GM21528 (cell line): ENCODE measurements around the gene ASB9.
"Not testable (repeated sequence)": the region's sequence is repeated elsewhere in the genome, so short reads cannot be mapped to it uniquely, and the experiment has no call there.

Experiments
- ATAC-seq: cut with Tn5 transposase; IDR thresholded peaks from one replicate; pipeline ENCODE4 v1.9.1; 2021; ENCODE audit warnings: mild to moderate bottlenecking, moderate library complexity; ENCODE audit not compliant: unreplicated experiment, low FRiP score

The ASB9 gene

GRCh38 chrX:15242899-15243555 lies 26.9 kb downstream of the ASB9 start:
- ATAC-seq = no peak

DNA sequence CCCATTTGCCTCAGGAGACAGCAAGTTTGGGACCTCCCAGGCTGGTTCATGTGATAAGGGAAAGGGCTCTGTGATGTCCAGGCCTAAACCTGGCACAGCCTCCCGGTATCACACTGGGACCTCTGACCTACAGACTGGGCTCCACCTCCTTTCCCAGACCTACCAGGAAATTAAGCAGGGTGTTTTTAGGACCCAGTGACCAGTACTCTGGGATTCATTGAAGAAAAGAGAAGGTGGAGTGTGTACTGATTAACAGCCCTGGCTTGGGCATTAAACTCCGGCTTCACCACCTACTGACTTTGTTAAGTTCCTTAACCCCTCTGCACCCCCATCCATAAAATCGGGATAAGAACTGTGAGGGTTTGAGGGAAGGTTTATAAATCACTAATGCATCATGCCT lies 28.6 kb downstream of the ASB9 start:
- no peak for ATAC-seq

GRCh38 chrX:15240414-15240813 lies 29.5 kb downstream of the ASB9 start:
- no peak for ATAC-seq

DNA sequence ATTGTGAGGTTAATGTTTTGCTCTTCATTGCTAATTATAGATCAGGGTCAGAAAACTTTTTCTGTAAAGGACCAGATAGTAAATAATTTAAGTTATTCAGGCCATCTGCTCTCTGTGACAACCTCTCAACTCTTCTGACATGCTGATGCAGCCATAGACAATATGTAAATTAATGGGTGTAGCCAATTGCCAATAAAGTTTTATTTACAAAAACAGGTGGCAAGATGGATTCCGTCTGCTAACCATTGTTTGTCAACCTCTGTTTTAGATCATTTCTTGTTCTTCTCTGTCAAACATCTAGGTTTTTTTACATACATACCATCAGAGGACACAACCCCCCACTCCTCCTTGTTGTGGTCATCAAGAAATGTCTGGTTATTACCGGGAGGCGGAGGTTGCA lies 33.7 kb downstream of the ASB9 start:
- no peak for ATAC-seq

GRCh38 chrX:15235001-15235400 lies 34.9 kb downstream of the ASB9 start:
- ATAC-seq = no peak

DNA sequence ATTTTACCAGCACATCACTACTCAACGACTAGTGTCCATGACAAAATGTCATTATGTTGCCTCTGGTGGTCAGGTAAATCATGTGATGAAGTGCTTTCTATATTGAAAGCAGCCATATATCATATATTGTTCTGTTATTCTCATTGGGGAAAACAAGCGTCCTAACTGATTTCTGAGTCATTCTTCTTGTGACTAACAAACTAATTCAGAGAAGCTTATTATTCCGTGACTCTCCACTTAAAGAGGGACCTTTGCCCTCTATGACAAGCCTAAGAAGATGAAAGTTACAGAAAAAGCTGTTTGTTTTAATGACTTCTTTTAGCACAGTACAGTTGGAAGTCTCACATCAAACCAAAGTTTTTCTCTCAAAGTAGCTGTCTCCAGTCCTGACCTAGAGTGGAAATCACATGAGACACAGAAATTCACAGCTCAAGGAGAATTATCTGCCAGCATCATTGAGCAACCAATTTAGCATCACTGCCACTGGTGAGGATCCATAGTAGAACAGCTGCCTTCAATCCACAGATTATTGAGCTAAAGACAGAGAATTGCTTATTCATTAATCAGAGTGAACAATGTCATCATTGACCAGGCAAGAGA lies 36.4 kb downstream of the ASB9 start:
- ATAC-seq = no peak

- no peak for ATAC-seq
Observed at GRCh38 chrX:15224747-15225146, 45.1 kb downstream of the ASB9 start.

DNA sequence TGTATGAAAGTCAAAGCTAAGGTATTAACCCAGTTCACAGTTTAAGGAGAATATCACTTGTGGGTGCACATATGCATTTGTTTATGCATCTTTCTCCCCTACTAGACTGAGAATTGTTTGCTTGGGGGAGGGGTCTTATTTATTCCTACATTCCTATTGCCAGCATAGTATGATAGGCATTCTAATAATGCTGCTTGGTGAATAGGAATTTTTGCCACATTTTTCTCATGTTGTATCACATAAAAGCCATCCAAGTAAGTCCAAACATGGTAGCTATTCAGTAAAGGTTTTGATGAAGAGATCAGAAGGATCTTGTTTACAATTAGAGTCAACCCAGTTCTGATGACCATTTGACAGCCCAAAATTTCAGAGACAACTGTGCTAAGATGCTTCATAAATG lies 48.6 kb downstream of the ASB9 start:
- no peak for ATAC-seq

- no peak for ATAC-seq
Observed at GRCh38 chrX:15217161-15217560, 52.7 kb downstream of the ASB9 start.

DNA sequence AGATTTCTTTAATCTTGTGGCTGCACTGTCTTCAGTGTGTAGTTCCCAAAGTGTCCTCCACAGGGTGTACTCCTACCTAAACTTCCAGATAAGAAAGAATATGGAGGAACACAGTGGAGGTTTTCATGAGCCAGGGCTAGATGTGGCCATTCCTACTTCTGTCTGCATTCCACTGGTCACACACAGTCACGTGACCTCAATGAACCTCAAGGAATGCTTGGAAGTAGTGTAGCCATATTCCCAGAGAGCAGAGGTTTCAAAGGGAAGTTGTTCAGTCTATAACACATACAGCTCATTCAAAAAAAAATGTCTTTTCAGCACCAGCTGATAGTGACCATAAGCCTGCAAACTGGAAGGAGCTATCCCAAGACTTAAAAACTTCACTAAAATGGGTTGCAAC lies 53.6 kb downstream of the ASB9 start:
- no peak for ATAC-seq

DNA sequence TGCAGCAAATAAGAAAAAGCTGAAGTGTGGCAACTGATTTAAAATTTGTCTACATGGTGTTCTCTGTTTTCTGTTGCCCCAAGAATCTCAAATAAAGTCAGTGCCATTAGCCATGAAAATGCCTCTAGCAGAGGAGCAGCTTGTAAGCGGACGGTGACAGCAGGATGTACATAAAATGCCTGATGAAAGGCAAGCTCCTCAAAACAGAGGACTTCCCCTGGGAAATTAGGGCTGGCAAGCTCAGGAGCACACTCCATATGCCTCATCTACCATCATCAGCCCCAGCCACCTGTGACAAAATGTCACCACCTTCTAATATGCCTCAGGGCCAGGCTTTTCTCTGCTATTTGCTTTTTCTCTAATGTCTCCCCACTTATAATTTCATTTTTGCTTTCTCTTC lies 54.5 kb downstream of the ASB9 start:
- ATAC-seq = no peak

GRCh38 chrX:15214588-15214987 lies 55.3 kb downstream of the ASB9 start:
- ATAC-seq = no peak

- ATAC-seq = no peak
Observed at GRCh38 chrX:15209096-15209495, 60.8 kb downstream of the ASB9 start.

DNA sequence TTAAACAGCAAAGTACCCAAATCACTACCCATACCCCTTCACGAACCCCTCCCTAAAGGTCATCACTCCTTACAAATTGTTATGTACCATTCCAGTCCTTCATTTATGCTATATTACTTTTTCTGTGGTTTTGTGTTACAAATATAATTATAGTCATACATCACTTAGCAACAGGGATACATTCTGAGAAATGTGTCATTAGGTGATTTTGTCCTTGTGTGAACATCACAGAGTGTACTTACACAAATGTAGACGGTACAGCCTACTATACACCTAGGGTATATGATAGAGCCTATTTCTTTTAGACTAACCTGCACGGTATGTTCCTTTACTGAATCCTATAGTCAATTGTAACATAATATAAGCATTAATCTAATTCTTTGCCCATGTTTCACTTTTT lies 61.9 kb downstream of the ASB9 start:
- ATAC-seq = no peak

DNA sequence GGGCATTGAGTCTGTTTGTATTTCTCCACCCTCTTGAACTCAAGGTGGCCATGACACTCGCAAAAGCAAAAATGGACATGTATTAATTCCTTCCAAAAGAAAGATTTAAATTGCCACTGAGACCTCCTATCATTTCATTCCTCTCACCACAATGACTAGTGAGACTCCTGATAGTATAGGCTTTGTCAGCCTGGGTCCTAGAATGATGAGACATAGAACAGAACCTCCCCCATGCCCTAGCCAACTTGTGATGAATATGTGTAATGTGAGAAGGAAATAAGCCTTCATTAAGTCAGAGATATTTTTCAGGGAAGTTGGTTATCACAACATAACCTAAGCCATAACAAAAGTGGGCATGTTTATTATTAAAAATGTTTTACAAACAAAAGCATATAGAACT lies 62.5 kb downstream of the ASB9 start:
- no peak for ATAC-seq

GRCh38 chrX:15206306-15206705 lies 63.6 kb downstream of the ASB9 start:
- no peak for ATAC-seq

DNA sequence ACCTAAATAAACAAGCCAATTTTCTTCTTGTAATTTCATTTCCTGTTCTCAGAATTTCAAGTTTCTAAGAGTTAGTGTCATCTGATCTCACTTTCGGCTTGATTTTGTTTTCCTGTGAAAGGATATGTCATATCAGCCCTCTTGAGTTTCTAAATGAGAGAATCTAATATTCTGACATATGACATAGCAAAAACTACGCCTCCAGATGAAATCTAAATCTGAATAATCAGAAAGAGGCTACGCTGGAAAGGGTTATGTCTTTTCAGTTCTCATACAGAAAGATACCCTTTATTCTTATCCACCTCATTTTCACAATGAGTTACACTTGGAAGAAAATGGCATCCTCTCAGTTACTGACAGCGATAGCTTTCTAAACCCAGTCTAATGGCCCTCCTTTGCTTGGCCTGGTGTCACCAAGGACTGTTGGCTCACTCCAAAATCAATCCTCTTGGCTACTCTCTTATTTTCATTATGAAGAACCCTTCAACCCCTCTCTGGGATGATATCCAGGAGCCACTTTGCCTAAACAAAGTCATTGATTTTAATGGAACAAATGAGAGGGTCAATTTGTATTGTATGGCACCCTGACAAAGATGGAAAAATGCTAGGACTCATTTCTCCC lies 65.6 kb downstream of the ASB9 start:
- peak; percentile 74 for ATAC-seq

DNA sequence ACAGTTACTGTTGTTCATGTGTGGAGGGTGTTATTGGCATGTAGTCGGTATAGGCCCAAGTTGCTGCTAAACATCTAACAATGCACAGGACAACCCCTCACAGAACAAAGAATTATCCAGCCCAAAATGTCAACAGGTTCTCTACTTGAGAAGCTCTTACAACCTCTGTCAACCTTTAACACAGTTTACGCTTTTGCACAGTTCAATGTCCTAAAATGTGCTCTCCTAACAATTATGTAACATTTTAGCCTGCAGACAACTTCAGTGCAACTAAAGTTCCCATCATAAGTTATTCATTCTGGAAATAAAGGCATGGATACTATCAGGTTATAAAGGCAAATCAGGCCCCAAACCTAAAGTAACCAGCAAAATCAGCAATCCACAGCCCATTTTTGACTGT lies 66.2 kb downstream of the ASB9 start:
- no peak for ATAC-seq

GRCh38 chrX:15202454-15203177 lies 67.3 kb downstream of the ASB9 start:
- no peak for ATAC-seq

- ATAC-seq = no peak
Observed at GRCh38 chrX:15200871-15201270, 69.0 kb downstream of the ASB9 start.

GRCh38 chrX:15198608-15199202 lies 71.2 kb downstream of the ASB9 start:
- not testable (repeated sequence) for ATAC-seq
